PC-3 (cell line): ENCODE measurements around the gene FPR3. TPM values are rescaled to one million over a fixed set of nuclear protein-coding genes. Genes with fewer than 3 reads are reported as not detected.

Experiments used
- ATAC-seq: fragments of 200-7000 bp; cut with Tn5 transposase; 2 replicates; pipeline ENCODE4 v1.9.1; 2020; ENCODE audit warnings: mild to moderate bottlenecking, moderate library complexity
- BruUV-seq: library from RNA; stranded (reverse); fragments of 400-500 nt; replicated peaks from 2 replicates; lab custom pipeline; 2021; lab: Mats Ljungman, UMichigan
- CTCF ChIA-PET: fragments of 300-600 bp; sonication (Branson Sonifier 250); formaldehyde crosslinking; loops from one replicate; lab custom pipeline; 2022; ENCODE audit warnings: antibody characterized with exemption; lab: Charles Lee
- POLR2A ChIA-PET: fragments of 300-600 bp; sonication (Branson Sonifier 250); formaldehyde crosslinking; loops from one replicate; lab custom pipeline; 2022; ENCODE audit warnings: antibody characterized with exemption; ENCODE audit not compliant: unreplicated experiment; lab: Charles Lee
- DNase-seq: peaks from one replicate; pipeline ENCODE4 v3.0.0-alpha.2; 2015
- H2AFZ ChIP-seq: fragments of 300-600 bp; sonication (generic); 2 replicates; pipeline ENCODE4 v1.6.0; 2016; ENCODE audit warnings: antibody characterized with exemption, low read length
- H3F3A ChIP-seq: fragments of 300-600 bp; sonication (generic); one replicate; pipeline ENCODE4 v1.6.0; 2017; ENCODE audit warnings: antibody characterized with exemption, low read length, control low read depth, mild to moderate bottlenecking; ENCODE audit not compliant: unreplicated experiment
- H3K27ac ChIP-seq: fragments of 300-600 bp; sonication (generic); 2 replicates; pipeline ENCODE4 v1.5.1; 2016; ENCODE audit warnings: mild to moderate bottlenecking, low read length
- H3K27me3 ChIP-seq: fragments of 300-600 bp; sonication (generic); 2 replicates; pipeline ENCODE4 v1.6.1; 2016; ENCODE audit warnings: low read length, mixed read lengths
- H3K36me3 ChIP-seq: fragments of 300-600 bp; sonication (generic); 2 replicates; pipeline ENCODE4 v1.6.1; 2016; ENCODE audit warnings: low read depth, mixed run types, low read length, mixed read lengths
- H3K4me1 ChIP-seq: fragments of 300-600 bp; sonication (generic); 2 replicates; pipeline ENCODE4 v1.5.1; 2016; ENCODE audit warnings: low read length; ENCODE audit not compliant: insufficient read depth
- H3K4me2 ChIP-seq: fragments of 300-600 bp; sonication (generic); 2 replicates; pipeline ENCODE4 v1.6.0; 2016; ENCODE audit warnings: low read length
- H3K4me3 ChIP-seq: fragments of 300-600 bp; sonication (generic); 2 replicates; pipeline ENCODE4 v1.5.1; 2016; ENCODE audit warnings: mild to moderate bottlenecking, low read length, mixed read lengths
- H3K79me2 ChIP-seq: fragments of 300-600 bp; sonication (generic); 2 replicates; pipeline ENCODE4 v1.6.1; 2017; ENCODE audit warnings: low read length, mixed read lengths
- H3K9ac ChIP-seq: fragments of 300-600 bp; sonication (generic); 2 replicates; pipeline ENCODE4 v1.6.0; 2016; ENCODE audit warnings: mild to moderate bottlenecking, low read length
- H3K9me2 ChIP-seq: fragments of 300-600 bp; sonication (generic); replicated peaks from 2 replicates; pipeline ENCODE4 v1.6.1; 2016; ENCODE audit warnings: mixed run types, low read length, mixed read lengths
- H3K9me3 ChIP-seq: fragments of 300-600 bp; sonication (generic); 2 replicates; pipeline ENCODE4 v1.6.1; 2016; ENCODE audit warnings: low read length, mixed read lengths
- H4K20me1 ChIP-seq: fragments of 300-600 bp; sonication (generic); 2 replicates; pipeline ENCODE4 v1.6.1; 2016; ENCODE audit warnings: low read length, mixed read lengths
- CTCF ChIP-seq: fragments of 300-600 bp; sonication (generic); conservative IDR thresholded peaks from 2 replicates; pipeline ENCODE4 v1.5.1; 2017; ENCODE audit warnings: antibody characterized with exemption, low read depth, mild to moderate bottlenecking, low read length
- EZH2 ChIP-seq: fragments of 300-600 bp; sonication (generic); IDR thresholded peaks from one replicate; pipeline ENCODE4 v1.6.1; 2017; ENCODE audit warnings: antibody characterized with exemption, mild to moderate bottlenecking, low read length; ENCODE audit not compliant: unreplicated experiment
- EZH2phosphoT487 ChIP-seq: fragments of 300-600 bp; sonication (generic); IDR thresholded peaks from 2 replicates; pipeline ENCODE4 v1.6.1; 2018; ENCODE audit warnings: mild to moderate bottlenecking, antibody characterized with exemption, low read length, borderline replicate concordance
- intact Hi-C: fragments of 100-400 bp; cut with micrococcal nuclease; formaldehyde crosslinking; loops from 2 replicates; pipeline ENCODE4 v1.9.0; 2023
- total RNA-seq: library from RNA; depleted of rRNA; stranded (reverse); fragments of >200 nt; gene quantifications from 2 replicates; pipeline ENCODE4 v1.2.3, GENCODE V29; 2014

Gene FPR3
- total RNA-seq, 1 experiment from 2014 or later, result 0.26 TPM

GRCh38 chr19:51811344-51811743 is 16.4 kb downstream of the FPR3 start:
- H3K9me3 ChIP-seq, result no peaks in the 10 kb centered on the region
- H2AFZ ChIP-seq, result no peak overlapping the region
- H3K36me3 ChIP-seq, result no peaks in the 10 kb centered on the region
- no peak overlapping the region for H3K4me2 ChIP-seq
- H3K4me1 ChIP-seq, result peaks cover 34% of the 10 kb centered on the region
- DNase-seq (no peak), ATAC-seq (no peak)
- no peak overlapping the region for H3K27ac ChIP-seq
- no peaks in the 10 kb centered on the region for H3F3A ChIP-seq
- intact Hi-C loops, result no loop called here
- ChIA-PET POLR2A (no interaction called here), CTCF (no interaction called here)
- no peaks in the 10 kb centered on the region for H4K20me1 ChIP-seq
- no peaks in the 10 kb centered on the region for H3K79me2 ChIP-seq
- no peaks in the 10 kb centered on the region for H3K9me2 ChIP-seq
- TF ChIP-seq EZH2phosphoT487, result no peak
- no peak for TF ChIP-seq EZH2
- TF ChIP-seq CTCF, result no peak
- no peak overlapping the region for H3K4me3 ChIP-seq
- H3K9ac ChIP-seq, result no peak overlapping the region
- H3K27me3 ChIP-seq, result no peaks in the 10 kb centered on the region
- no TSS peak for BruUV-seq

- ATAC-seq (no peak), DNase-seq (no peak)
- Histone ChIP-seq H3K27me3 (no peaks in the 10 kb centered on the region), H3F3A (no peaks in the 10 kb centered on the region), H2AFZ (no peak overlapping the region), H3K9me3 (peaks cover 7% of the 10 kb centered on the region; the same call in 1 of the 2 replicates), H3K36me3 (no peaks in the 10 kb centered on the region), H3K9me2 (no peaks in the 10 kb centered on the region), H4K20me1 (no peaks in the 10 kb centered on the region), H3K4me3 (no peak overlapping the region), H3K27ac (no peak overlapping the region), H3K4me2 (no peak overlapping the region), H3K4me1 (peaks cover 1% of the 10 kb centered on the region), H3K79me2 (no peaks in the 10 kb centered on the region), H3K9ac (no peak overlapping the region)
- CTCF ChIA-PET, result no interaction called here
- BruUV-seq, result no TSS peak
- intact Hi-C loops, result no loop called here
- TF ChIP-seq EZH2 (no peak), EZH2phosphoT487 (no peak), CTCF (no peak)
- POLR2A ChIA-PET, result no interaction called here
Observed at GRCh38 chr19:51815043-51815442, 20.1 kb downstream of the FPR3 start.

- no peak overlapping the region for H3K9ac ChIP-seq
- H3K36me3 ChIP-seq, result no peaks in the 10 kb centered on the region
- H3K4me3 ChIP-seq, result no peak overlapping the region
- H3K79me2 ChIP-seq, result no peaks in the 10 kb centered on the region
- ChIA-PET POLR2A (no interaction called here), CTCF (no interaction called here)
- no peak for DNase-seq
- H3K9me3 ChIP-seq, result peaks cover 7% of the 10 kb centered on the region; the same call in 1 of the 2 replicates
- intact Hi-C loops, result no loop called here
- no peak for TF ChIP-seq EZH2phosphoT487
- no peak for TF ChIP-seq EZH2
- no peak for TF ChIP-seq CTCF
- no peaks in the 10 kb centered on the region for H3F3A ChIP-seq
- H2AFZ ChIP-seq, result no peak overlapping the region
- no peaks in the 10 kb centered on the region for H4K20me1 ChIP-seq
- no TSS peak for BruUV-seq
- ATAC-seq, result no peak
- H3K27ac ChIP-seq, result no peak overlapping the region
- no peaks in the 10 kb centered on the region for H3K9me2 ChIP-seq
- no peaks in the 10 kb centered on the region for H3K4me1 ChIP-seq
- H3K4me2 ChIP-seq, result no peak overlapping the region
- H3K27me3 ChIP-seq, result no peaks in the 10 kb centered on the region
Observed at GRCh38 chr19:51816711-51817110, 21.8 kb downstream of the FPR3 start.
